OCI-LY1 (cell line): ENCODE results near the gene AFAP1.

ENCODE experiments used
- EZH2 ChIP-seq: fragments of 200-600 bp; sonication (generic), shearing (Covaris generic); IDR thresholded peaks from 2 replicates; pipeline ENCODE4 v1.8.0; 2017; ENCODE audit warnings: borderline replicate concordance, mixed run types, mild to moderate bottlenecking, antibody characterized with exemption, low read length, moderate library complexity, mixed read lengths
- TF ChIP-seq, protein P1 (sequence below): fragments of 200-600 bp; sonication (generic), shearing (Covaris generic); IDR thresholded peaks from 2 replicates; pipeline ENCODE4 v1.5.1; 2017; ENCODE audit warnings: mild to moderate bottlenecking, antibody characterized with exemption, low read length, moderate library complexity, mixed read lengths

DNA sequence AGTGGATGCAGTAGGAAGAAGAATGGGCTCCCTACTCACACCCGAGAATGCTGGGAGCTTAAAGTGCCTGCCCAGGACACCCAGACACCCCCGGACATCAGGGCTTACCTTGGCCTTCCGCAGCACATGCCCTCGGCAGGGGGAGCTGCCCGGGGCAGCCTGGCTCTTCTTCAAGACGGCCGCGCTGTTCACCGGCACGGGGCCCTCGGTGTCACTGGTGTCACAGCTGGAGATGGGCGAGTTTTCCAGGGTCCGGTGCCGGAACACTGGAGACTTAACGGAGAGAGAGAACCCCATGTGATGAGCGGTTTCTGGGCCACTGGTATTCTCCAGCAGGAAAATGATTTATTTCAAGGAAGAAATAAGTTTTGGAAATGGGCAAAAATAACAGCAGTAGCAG lies 170.9 kb downstream of the AFAP1 start:
- TF ChIP-seq, protein P1, sequence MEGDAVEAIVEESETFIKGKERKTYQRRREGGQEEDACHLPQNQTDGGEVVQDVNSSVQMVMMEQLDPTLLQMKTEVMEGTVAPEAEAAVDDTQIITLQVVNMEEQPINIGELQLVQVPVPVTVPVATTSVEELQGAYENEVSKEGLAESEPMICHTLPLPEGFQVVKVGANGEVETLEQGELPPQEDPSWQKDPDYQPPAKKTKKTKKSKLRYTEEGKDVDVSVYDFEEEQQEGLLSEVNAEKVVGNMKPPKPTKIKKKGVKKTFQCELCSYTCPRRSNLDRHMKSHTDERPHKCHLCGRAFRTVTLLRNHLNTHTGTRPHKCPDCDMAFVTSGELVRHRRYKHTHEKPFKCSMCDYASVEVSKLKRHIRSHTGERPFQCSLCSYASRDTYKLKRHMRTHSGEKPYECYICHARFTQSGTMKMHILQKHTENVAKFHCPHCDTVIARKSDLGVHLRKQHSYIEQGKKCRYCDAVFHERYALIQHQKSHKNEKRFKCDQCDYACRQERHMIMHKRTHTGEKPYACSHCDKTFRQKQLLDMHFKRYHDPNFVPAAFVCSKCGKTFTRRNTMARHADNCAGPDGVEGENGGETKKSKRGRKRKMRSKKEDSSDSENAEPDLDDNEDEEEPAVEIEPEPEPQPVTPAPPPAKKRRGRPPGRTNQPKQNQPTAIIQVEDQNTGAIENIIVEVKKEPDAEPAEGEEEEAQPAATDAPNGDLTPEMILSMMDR, result no peak
- TF ChIP-seq EZH2, result no peak
